Esophagus muscularis mucosa (tissue), 4 donors: ENCODE measurements around the gene OR8B3. TPM values are rescaled to one million over a fixed set of nuclear protein-coding genes. Genes with fewer than 3 reads are reported as not detected.

Source experiments
- DNase-seq: peaks from one replicate; pipeline ENCODE4 v3.0.0-alpha.2; 2017; ENCODE audit errors: extremely low spot score
- H3K27ac ChIP-seq, 4 donors: fragments of 200-600 bp; sonication (generic); replicated peaks in 1 of 4; 1 replicate in 3 of 4; 2 replicates in 1 of 4; pipeline ENCODE4 v1.5.1; 2016 to 2019; ENCODE audit warnings: mild to moderate bottlenecking in 1 of 4
- H3K27me3 ChIP-seq, 4 donors: fragments of 200-600 bp; sonication (generic); one replicate each; pipeline versions ENCODE4 v1.5.1 to v1.6.0; 2016 to 2019
- H3K36me3 ChIP-seq, 4 donors: fragments of 200-600 bp; sonication (generic); one replicate each; pipeline ENCODE4 v1.5.1; 2016 to 2019
- H3K4me1 ChIP-seq, 4 donors: fragments of 200-600 bp; sonication (generic); one replicate each; pipeline ENCODE4 v1.5.1; 2016 to 2019
- H3K4me3 ChIP-seq, 4 donors: fragments of 200-600 bp; sonication (generic); 1 replicate in 2 of 4; 2 replicates in 2 of 4; pipeline ENCODE4 v1.5.1; 2016 to 2019; ENCODE audit warnings: mild to moderate bottlenecking in 4 of 4, moderate library complexity in 1 of 4
- H3K9me3 ChIP-seq, 4 donors: fragments of 200-600 bp; sonication (generic); 1 replicate in 3 of 4; 2 replicates in 1 of 4; pipeline ENCODE4 v1.5.1; 2016 to 2019
- CTCF ChIP-seq, 3 experiments: fragments of 200-600 bp in 2 of 3; fragments of 450-650 bp in 1 of 3; sonication (generic) in 2 of 3; IDR thresholded peaks; one replicate each; pipeline ENCODE4 v1.5.1; 2017 to 2019; ENCODE audit warnings: antibody characterized with exemption in 3 of 3, mild to moderate bottlenecking in 2 of 3, moderate library complexity in 1 of 3
- EP300 ChIP-seq: sonication (generic); formaldehyde crosslinking; IDR thresholded peaks from one replicate; pipeline ENCODE4 v1.6.1; 2017; ENCODE audit warnings: antibody characterized with exemption
- POLR2A ChIP-seq: fragments of 450-650 bp; IDR thresholded peaks from one replicate; pipeline ENCODE4 v1.6.1; 2017; ENCODE audit warnings: antibody characterized with exemption, moderate library complexity, mild to moderate bottlenecking, low read depth
- POLR2AphosphoS5 ChIP-seq, 2 donors: sonication (generic); formaldehyde crosslinking; IDR thresholded peaks; one replicate each; pipeline ENCODE4 v1.6.1; 2017; ENCODE audit warnings: antibody characterized with exemption in 2 of 2
- WGBS: methylation state at CpG from one replicate; pipeline ENCODE4 v1.1.5; 2018; 5-methylcytosine and 5-hydroxymethylcytosine counted together
- intact Hi-C: fragments of 100-400 bp; cut with DNase I; formaldehyde crosslinking; loops from one replicate; pipeline ENCODE4 v1.15.1; 2023
- total RNA-seq, 4 donors: library from RNA; depleted of rRNA; stranded (reverse); fragments of >200 nt; gene quantifications; one replicate each; pipeline versions ENCODE4 v1.1.0 to v1.2.1, GENCODE V29; 2016

Gene OR8B3
- total RNA-seq: not detected

GRCh38 chr11:124398924-124399323, at the start of gene OR8B3:
TSS of gene OR8B3 (minus strand) at chr11:124399024. CDS start at chr11:124397351, 1,673 bp downstream.
- no peaks in the 10 kb centered on the region for H3K4me1 ChIP-seq
- DNase-seq: no peak
- no peak within 1 kb of the TSS for H3K27ac ChIP-seq
- TF ChIP-seq EP300 (no peak), POLR2AphosphoS5 (IDR thresholded peaks at IDR 0.05) (no peak), CTCF (IDR thresholded peaks at IDR 0.05) (no peak), POLR2A (no peak)
- H3K4me3 ChIP-seq: no peak within 1 kb of the TSS
- H3K27me3 ChIP-seq: no peaks in the 10 kb centered on the region
- no peaks in the 10 kb centered on the region for H3K9me3 ChIP-seq
- intact Hi-C loops: no loop called here
- no peaks in the 10 kb centered on the region for H3K36me3 ChIP-seq

- DNase-seq: no peak
- no peak overlapping the region for H3K4me3 ChIP-seq
- WGBS: 86% methylated on average over 1 of the region's 1 CpG
- intact Hi-C loops: no loop called here
- no peaks in the 10 kb centered on the region for H3K36me3 ChIP-seq
- no peak for TF ChIP-seq CTCF (IDR thresholded peaks at IDR 0.05)
- no peak for TF ChIP-seq EP300
- TF ChIP-seq POLR2A: no peak
- no peak for TF ChIP-seq POLR2AphosphoS5 (IDR thresholded peaks at IDR 0.05)
- peaks cover 0 to 4% (median 0%) of the 10 kb centered on the region in 4 donors for H3K27me3 ChIP-seq
- no peaks in the 10 kb centered on the region for H3K4me1 ChIP-seq
- no peaks in the 10 kb centered on the region for H3K9me3 ChIP-seq
- H3K27ac ChIP-seq: no peak overlapping the region
These were observed 48.1 kb upstream of the OR8B3 start for GRCh38 chr11:124446916-124447315.

GRCh38 chr11:124445646-124446150, 46.9 kb upstream of the OR8B3 start, which contains the start of gene OR8B8:
TSS of gene OR8B8 (minus strand) at chr11:124445696. CDS start at chr11:124441085, 4,611 bp downstream.
- Histone ChIP-seq H3K4me1 (no peaks in the 10 kb centered on the region), H3K9me3 (no peaks in the 10 kb centered on the region), H3K36me3 (no peaks in the 10 kb centered on the region), H3K27ac (no peak within 1 kb of the TSS), H3K27me3 (peaks cover 0 to 4% (median 0%) of the 10 kb centered on the region in 4 donors), H3K4me3 (no peak within 1 kb of the TSS)
- intact Hi-C loops: no loop called here
- 86% methylated on average over 1 of the region's 1 CpG for WGBS
- no peak for DNase-seq
- TF ChIP-seq POLR2A: no peak

GRCh38 chr11:124442847-124443246, 44.0 kb upstream of the OR8B3 start:
- H3K27ac ChIP-seq: no peak overlapping the region
- no peak for DNase-seq
- H3K36me3 ChIP-seq: no peaks in the 10 kb centered on the region
- intact Hi-C loops: no loop called here
- H3K4me3 ChIP-seq: no peak overlapping the region
- TF ChIP-seq POLR2AphosphoS5 (IDR thresholded peaks at IDR 0.05) (no peak), POLR2A (no peak), EP300 (no peak), CTCF (IDR thresholded peaks at IDR 0.05) (no peak)
- H3K27me3 ChIP-seq: peaks cover 0 to 11% (median 0%) of the 10 kb centered on the region in 4 donors
- no peaks in the 10 kb centered on the region for H3K4me1 ChIP-seq
- H3K9me3 ChIP-seq: peaks cover 0 to under 1% (median 0%) of the 10 kb centered on the region in 4 donors
- 67% methylated on average over 2 of the region's 2 CpGs for whole genome bisulfite sequencing

GRCh38 chr11:124442442-124442841, 43.6 kb upstream of the OR8B3 start:
- TF ChIP-seq EP300 (no peak), CTCF (IDR thresholded peaks at IDR 0.05) (no peak), POLR2AphosphoS5 (IDR thresholded peaks at IDR 0.05) (no peak), POLR2A (no peak)
- no peak for DNase-seq
- Histone ChIP-seq H3K9me3 (peaks cover 0 to 5% (median 0%) of the 10 kb centered on the region in 4 donors), H3K36me3 (no peaks in the 10 kb centered on the region), H3K27me3 (peaks cover 0 to 13% (median 0%) of the 10 kb centered on the region in 4 donors), H3K27ac (no peak overlapping the region), H3K4me1 (no peaks in the 10 kb centered on the region), H3K4me3 (no peak overlapping the region)
- intact Hi-C loops: no loop called here
- WGBS: 52% methylated on average over 6 of the region's 6 CpGs
